CD4-positive, alpha-beta T cell treated with Interleukin-17A for 4 hours (primary cell): ENCODE measurements around the gene FKBP8.

Experiments
- DNase-seq: peaks from one replicate; pipeline ENCODE4 v3.0.0-alpha.2; 2020; ENCODE audit warnings: mixed read lengths

FKBP8 gene

DNA sequence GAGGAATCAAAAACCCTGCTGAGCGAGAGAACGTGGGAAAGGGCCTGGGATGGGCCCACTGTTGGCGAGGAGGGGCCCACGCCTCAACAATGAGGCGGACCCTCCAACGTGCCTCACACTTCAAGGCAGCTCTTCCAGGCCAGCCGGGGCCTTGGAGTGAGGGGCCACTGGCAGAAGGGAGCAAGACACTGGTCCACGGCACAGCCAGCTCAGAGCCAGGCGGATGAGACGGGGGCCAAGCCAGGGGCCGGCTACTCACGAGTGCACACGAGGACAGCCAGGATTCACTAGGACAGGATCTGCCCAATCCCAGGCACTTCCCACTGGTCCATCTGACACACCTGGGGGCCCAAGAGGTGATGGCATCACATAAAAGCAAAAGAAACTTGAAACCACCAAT is 42.0 kb downstream of the FKBP8 start:
- no peak for DNase-seq

GRCh38 chr19:18500799-18501198 is 42.6 kb downstream of the FKBP8 start:
- no peak for DNase-seq

GRCh38 chr19:18500376-18500775 is 43.0 kb downstream of the FKBP8 start:
- DNase-seq, result no peak

DNA sequence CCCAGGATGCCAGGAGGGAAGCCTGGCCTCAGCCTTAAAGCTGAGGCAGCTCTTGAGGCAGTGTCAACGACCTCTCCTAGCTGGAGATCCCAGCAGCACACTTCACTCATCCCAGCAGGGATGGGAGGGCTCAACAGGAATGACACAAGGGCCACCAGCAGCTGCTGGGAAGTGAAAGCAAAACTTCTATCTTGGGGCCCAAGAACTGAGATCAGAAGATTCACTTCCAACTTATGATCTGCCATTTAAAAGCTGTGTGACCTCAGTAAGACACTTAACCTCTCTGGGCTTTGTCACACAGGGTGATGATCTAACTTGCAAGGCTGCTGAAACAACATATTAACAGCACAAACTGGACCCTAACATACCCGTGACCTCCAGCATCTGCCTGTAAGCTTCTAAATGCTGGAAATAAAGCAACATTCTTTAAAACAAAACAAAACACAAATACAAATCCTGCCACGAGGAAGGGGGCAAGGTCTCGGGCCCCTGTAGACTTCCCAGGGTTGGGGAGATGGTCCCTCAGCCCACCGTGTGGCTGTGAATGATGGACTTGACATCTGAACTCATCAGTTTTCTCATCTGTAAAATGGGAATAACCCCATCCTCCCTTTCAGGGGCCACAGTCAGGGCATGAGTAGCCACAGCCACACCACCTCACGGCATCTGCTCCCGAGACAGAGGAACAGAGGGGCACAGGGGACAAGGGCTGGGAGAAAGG is 44.2 kb downstream of the FKBP8 start:
- DNase-seq, result no peak

DNA sequence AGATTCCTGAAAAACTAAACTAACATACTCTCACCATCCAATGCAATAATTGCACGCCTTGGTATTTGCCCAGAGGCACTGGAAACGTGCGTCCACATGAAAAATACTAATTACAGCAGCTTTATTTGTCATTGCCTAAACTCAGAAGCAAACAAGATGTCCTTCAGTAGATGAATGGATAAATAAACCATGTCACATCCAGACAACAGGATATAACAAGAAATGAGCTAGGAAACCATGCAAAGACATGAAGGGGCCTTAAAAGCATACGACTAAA is 46.5 kb downstream of the FKBP8 start:
- DNase-seq, result no peak

- peak; percentile 77 for DNase-seq
These were observed 47.0 kb downstream of the FKBP8 start for GRCh38 chr19:18496167-18496979.

DNA sequence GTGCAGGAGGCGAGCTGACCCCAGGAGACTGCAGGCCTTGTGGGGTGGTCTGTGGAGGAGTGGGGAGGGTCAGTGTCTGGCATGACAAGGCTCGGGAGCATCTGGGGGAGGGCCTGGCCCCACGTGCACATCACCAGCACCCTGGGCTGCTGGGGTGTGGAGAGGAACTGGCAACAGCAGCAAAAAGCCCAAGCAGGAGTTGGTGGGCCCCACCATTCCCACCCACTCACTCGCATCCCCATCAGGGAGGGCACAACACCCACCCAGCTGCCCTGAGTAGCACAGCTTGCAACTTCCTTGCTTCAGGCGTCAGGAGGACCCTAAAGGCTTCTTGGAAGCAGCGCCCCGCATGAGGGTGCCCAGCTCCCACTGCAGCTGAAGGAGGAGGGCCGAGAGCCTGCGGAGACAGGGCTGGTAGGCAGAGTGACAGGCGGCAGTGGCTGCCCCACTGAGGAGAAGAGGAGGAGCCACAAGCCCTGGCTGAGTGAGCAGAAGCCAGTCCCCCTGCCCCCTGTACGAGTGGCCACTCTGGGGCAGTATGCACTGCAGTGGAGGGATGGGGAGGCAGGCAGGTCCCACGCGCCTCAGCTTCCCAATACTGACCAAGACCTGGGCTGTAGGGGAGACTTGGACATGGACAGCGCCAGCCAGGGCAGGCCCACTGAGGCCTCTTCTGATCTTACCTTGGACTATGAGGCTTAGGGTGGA is 48.0 kb downstream of the FKBP8 start:
- DNase-seq, result no peak

- no peak for DNase-seq
These were observed 49.1 kb downstream of the FKBP8 start for GRCh38 chr19:18494267-18494607.

DNA sequence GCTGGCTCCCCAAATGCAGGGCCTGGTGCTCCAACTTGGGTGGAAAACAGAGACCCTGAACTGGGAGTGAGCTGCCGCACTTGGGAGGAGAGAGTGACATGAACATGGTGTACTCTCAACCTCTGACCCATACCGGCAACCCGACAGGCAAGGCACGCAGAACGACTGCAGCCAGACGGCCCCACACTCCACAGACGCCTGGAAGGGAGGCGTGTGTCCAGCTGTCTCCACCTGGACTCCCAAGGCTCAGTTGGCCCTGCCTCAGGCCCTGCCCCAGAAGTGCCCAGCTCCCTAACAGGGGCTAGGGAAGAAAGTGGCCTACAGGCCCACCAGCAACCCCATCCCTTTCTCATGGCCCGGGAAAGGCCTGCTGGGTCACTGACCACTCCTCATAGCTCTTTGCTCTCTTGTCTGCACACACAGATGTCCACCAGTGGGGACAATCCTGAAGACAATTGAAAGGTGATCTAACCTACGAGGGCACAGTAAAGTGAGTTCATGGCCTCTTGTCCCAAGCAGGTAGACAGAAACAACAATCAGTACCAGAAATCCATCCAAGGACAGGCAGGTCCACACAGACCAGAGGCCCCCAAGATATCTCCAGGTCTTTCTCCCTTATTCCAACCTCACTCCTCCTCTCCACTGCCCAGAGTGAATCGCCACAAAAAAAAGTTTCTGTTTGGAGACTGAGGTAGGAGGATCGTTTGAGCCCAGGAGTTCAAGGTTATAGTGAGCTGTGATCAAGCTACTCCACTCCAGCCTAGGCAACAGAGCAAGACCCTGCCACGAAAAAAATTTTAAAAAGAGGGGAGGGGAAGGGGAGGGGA is 49.7 kb downstream of the FKBP8 start:
- DNase-seq, result no peak

DNA sequence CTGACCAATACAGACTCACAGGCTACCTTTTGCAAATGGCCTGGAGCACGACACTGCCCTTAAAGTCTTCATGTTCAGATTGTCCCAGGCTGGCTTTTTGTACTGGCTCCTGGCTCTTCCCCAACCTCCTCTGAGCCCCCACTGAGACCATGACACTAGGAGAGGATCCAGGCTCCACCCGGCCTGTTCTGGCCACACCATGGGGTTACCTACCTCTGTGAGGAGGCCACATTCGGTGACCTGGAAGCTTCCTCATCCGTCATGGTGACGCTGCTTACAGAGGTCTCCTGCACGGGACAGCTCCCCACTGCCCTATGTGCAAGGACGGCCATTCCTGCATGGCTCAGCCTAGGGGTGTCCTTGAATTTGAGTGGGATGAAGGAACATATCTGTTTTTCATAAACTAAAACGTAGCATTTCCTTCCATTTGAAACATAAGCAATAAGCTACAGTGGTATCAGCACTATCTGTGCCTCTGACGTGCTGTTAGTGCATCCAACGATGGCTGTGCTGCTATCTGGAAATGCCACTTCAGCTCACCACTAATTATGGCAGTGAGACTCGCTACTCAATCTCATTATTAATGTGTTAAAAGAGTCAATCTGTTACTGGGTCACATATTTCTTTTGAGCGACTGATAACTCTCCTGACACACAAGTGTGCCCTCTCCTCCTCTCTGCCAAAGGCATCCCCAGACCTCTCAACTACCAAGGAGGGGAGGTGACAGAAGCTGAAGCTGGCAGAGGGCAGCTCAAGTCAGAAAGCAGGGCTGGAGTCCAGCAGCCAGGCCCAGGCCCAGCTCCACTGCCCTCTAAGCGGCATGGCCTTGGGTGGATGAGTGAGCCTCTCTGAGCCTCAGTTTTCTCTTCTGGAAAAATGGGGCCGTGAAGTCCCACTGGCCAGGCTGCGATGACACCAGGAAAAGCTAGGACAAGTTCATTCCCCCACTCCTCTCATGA is 51.1 kb downstream of the FKBP8 start:
- no peak for DNase-seq

DNA sequence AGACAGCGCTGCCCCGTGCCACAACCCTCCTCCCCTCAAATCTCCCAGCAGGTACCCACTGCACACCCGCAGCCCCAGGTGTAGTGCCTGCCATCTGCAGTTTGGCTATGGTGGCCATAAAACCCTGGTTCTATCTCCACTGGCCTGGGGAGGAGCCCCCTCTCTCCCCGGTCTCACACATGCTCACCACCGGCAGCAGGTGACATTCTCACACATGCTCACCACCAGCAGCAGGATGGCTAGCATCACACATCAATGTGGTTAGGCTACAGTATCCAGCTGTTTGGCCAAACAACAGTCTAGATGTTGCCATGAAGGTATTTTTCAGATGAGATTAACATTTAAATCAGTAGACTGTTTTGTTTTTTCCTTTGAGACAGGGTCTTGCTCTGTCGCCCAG is 52.6 kb downstream of the FKBP8 start:
- no peak for DNase-seq

GRCh38 chr19:18489627-18490184 is 53.7 kb downstream of the FKBP8 start:
- no peak for DNase-seq

DNA sequence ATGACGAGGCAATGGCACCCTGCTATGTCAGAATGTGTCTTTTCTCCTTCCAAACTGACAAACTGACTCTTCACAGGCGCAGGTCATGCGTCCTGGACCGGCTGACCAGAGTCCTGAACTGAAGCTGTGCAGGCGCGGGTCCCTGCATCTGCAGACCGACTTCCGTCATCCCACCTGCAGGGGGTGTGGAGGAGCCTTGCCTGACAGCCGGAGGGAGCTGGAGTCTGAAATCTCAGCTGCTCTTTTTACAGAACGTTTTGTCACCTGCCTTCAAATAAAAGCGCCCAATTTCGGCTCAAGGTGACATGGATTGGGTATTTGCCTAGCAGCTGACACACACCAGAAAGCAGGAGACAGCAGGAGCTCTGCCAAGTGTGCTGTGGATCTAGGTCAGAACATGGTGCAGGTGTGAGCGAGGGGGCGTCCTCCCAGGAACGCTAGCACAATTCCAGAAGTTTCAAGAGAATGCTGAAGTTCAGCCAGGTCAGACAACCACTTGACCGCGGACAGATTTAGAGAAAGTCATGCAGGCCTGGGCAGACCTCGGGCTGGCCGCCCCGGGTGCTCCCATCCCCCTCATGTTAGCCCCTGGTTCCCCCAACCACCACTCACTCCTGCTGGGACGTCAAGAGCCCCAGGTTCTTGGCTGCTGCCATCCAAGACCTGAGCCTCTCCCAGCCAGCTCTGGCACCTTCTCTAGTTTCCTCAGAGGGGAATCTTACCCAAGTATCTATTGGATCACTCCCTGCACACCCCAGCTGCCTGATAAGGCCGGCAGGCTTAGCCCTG is 54.3 kb downstream of the FKBP8 start:
- DNase-seq, result peak; percentile 37

DNA sequence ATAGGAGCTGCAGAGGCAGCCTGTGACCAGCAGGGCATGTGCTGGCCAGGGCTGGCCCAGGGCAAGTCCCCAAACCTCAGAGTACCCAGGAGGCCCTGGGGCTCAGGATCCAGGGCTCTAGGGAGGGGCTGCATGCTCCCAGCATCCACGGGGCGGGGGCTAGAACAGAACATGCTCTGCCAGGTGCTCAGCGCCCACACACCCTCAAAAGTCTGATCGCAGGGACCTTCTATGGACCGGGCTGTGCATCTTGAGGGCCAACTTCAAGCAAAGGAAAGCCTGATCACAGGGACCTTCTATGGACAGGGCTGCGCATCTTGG is 55.0 kb downstream of the FKBP8 start:
- DNase-seq, result no peak

GRCh38 chr19:18487576-18488402 is 55.6 kb downstream of the FKBP8 start:
- no peak for DNase-seq

DNA sequence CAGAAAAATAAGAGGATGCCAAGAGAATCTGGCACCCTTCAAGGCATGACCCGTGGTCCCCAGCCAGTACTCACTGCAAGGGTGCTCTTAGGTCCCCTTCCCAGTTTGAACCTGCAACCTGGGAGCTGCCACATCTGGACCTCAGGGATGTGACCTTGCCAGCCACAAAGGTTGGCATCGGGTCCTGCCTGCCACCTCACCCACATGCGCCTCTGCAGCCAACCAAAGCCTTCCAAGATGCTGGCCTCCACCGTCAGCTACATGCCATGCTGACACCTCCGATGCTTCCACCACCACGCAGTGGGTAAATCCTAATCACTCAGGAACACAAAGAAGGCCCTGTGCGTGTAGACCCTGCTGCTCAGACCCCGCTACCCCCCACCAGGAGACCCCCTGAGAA is 56.6 kb downstream of the FKBP8 start:
- DNase-seq, result no peak

DNA sequence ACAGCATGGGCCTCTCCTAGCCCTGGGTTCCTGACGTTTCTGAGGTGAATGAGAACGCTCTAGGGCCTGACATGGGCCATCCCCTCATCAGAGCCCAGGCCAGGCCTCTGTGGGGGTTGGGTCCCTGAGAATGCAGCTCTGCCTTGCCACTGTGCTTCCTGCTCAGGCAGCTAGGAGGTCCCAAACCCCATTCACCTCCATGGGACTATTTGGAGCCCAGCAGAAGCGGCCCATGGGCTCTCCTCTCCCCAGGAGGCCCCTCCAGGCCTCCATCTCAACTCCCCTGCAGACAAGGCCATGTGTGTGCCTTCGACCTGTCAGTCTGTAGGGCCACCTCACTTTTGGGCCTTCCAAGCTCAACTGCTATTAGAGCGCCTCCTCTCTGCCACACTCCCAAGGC is 58.4 kb downstream of the FKBP8 start:
- DNase-seq, result no peak

- no peak for DNase-seq
These were observed 60.1 kb downstream of the FKBP8 start for GRCh38 chr19:18483119-18483890.
